ENCODE measurements around the gene IRF4.

The IRF4 gene

DNA sequence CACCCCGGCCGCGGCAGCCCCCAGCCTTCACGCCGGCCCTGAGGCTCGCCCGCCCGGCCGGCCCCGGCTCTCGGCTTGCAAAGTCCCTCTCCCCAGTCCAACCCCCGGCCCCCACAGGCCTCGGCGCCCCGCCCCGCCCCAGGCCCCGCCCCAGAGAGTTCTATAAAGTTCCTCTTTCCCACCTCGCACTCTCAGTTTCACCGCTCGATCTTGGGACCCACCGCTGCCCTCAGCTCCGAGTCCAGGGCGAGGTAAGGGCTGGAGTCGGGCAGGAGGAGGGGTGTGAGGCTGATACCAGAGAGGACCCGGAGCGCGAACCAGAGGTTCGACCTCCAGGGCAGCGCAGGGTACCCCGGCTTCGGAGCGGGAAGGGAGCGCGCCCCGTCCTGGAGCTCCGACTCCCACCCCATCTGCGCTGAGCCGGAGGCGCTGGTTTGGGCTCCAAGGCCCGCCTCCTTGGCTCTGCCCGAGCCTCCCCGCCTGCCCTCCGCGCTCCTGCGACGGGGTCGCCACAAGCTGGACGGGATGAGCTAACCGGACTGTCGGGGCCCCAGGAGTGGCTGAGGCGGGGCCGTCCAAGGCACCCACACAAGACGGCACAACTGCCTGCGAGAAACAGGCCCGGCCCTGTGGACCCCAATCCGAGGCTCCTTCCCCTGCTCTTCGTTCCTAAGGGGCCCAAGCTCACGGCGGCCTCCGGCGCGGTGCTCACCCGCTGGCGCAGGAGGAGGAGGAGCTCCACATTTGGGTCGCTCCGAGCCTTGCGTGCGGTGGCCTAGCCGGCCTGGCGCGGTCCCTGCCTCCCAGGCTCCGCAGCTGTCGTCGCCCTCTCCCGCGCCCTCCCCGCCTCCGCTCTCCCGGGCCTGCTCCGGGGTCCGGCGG, at the start of gene IRF4:
TSS of gene IRF4 (plus strand) at position 194 of the 882 bp plus-strand sequence. CDS start 1,401 bp downstream, outside the sequence.
- DNase-seq: peak in 1 of 2 experiments; percentile 48

DNA sequence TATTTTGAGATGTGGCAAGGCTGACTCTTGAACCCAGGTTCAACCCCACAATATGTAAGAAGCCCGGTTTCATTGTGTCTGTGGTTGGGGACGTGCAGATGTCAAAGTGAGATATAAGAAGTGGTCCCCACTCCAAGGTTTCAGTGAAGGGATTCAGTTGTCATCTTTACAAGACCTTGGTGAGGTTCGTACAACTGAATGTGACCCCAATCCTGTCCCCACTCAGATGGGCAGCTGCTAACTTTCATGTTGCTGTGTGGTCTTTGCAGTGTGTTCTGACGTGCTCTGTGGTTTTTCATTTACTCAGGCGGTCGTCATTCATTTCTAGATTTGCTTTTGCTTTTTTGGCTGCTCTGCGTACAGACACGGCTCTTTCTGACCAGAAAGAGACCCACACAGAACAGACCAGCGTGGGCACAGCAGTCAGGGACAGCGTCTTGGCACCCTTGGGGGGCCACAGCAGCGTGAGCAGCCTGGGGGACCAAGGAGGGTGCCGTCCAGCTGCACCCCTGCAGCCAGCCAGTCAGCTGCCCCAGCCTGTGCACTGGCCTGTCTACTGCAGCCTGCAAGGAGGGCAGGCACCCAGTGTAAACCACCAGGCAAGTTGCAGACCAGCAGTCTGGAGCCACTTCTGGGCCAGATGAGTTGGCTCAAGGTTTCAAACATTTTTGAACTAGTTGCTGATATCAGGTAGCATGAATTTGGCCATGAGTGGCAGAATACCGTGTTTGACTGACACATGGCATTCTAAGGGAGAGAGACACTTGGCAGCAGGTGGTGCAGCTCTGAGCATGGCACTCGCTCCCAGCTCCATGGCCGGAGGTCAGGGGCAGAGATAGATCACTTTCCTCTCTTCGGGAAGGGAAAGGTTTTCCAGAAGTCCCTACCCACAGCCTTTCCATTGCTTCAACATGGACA, 49.4 kb upstream of the IRF4 start:
- no peak for DNase-seq

DNA sequence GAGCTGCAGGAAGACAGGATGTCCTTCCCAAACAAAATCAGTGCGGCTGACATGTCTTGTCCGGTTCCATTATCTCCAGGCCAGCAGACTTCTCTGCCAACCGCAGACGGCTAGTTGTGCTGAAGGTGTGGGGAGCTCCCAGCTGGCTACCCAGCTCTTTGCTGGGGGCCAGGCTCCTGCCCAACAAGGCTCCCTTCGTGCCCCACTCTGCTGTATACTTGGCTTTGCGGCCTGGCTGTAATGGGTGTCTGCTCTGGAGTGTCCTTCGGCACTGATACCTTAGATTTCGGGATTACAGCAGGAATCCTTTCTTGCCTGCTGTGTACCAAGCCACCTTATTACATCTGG, 48.7 kb upstream of the IRF4 start:
- no peak for DNase-seq

DNA sequence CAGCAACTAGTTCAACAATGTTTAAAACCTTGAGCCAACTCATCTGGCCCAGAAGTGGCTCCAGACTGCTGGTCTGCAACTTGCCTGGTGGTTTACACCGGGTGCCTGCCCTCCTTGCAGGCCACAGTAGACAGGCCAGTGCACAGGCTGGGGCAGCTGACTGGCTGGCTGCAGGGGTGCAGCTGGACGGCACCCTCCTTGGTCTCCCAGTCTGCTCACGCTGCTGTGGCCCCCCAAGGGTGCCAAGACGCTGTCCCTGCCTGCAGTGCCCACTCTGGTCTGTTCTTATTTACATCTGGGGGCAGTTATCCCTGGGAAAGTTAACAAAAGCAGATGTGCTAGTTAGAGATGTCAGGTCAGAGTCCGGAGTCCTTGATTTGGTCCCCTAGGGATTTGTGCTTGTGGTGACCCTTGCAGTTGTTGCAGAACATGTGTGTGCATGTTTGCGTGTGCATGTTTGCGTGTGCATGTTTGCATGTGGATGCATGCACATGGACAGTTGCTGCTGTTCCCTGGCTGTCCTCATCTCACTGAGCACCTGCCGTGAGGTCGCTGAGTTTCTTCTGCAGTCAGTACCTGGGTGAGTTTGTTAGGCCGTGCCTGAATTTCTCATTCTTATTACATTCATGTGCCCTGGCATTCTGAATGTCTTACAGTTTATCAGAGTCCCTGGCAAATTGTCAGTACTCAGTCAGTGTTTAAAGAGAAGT, 48.2 kb upstream of the IRF4 start:
- DNase-seq: no peak

DNA sequence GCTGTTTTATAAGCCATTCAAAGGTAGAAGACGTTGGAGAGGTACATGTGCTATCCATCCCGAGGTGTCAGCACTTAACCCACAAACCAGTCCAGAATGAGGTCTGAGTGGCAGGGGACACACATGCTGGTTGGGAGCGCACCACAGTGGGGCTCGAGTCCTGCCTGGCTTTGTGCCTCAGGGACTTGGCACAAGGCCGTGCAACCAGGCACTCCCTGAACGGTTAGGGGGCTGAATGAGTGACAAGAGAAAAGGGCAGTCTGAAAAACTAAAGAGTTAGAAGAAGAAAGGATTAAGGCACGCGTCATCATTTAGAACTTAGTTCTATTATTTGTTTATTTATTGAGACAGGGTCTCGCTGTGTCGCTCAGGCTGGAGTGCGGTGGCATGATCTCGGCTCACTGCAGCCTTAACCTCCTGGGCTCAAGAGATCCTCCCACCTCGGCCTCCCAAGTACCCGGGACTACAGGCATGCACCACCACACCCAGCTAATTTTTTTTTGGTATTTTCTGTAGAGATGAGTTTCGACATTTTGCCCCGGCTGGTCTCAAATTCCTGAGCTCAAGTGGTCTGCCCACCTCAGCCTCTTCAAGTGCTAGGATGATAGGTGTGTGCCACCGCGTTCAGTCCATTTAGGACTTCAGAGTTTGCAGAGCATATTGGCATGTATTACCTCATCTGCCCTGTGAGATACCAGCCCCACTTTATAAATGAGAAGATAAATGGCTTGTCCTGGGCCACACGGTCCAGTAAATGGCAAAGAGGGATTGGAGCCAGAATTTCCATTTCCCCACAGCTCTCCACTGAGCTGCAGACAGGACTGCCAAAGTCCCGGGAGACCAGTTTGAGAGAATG, 47.4 kb upstream of the IRF4 start:
- DNase-seq: no peak

DNA sequence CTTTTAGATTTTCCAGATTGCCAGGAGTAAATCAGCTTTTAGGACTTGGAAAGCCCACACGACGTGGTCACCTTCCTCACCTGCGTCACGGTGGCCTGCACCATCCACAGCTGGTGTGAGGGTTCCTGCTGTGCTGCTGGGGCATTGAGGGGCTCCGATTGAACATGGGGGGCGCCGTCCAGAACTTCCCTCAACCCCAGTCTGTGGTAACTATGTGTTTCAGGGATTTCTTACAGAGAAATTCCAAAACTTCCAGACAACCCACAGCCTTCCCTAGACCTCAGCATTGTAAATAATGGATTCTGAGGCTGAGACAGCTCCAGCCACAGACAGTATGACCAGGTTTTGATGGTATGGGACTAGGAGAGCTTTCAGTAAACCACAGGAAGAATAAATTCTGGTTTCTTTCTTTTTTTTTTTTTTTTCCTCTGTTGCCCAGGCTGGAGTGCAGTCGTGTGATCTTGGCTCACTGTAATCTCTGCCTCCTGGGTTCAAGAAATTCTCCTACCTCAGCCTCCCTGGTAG, 46.7 kb upstream of the IRF4 start:
- no peak for DNase-seq

DNA sequence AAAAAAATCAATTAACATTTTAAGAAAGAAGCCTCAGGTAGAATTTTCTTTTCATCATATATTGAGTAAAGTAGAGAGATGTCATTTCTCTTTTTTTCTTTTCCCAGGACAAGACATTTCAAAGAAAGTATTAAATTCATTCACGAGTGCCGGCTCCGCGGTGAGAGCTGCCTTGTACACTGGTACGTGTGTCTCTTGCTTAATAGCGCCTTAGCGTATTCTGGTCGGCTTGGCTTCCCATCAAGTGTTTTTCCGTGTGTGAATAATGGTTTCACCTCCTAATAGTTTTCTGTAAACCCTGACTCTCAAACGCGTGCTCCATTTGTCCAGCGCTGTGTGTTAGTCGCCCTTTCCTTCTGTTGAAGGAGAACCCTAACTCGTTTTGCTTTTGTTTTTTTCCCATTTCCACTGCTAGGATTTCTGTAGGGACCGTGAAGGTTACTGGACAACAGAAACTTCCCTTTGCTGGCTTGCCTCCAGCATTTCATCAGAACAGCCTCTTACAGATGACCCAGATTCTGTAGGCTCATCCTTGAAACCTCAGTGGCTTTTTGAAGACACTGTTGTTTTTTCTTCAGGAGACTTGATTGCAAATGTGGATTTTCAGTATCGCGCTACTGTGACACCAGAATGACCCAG, 45.7 kb upstream of the IRF4 start:
- no peak for DNase-seq

DNA sequence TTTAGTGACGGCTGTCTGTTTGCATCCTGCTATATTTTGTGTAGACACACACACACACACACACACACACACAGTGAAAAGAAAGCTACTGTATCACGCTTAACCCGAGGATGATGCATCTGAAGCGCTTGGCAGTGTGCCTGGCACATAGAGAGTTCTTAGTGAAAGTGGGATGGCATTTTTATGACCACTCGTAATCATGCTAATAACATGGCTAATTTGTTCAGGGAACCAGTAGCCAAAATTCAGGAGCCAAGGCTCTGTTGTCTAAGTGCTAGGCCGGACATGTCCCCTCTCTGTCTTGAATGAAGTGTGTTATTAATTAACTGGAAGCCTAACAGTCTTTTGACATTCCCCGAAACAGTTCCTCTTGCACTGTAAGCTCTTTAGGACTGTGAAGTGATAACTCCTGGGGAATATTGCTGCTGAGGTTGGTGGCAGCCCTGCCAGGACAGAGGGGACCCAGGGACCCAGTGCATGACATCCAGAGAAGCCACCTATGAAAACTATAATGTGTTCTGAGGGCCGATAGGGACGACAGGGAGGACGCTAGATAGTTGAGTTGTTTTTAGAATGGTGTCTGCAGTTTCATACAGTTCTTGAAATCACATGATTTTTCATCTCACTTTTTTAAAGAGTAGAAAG, 45.0 kb upstream of the IRF4 start:
- DNase-seq: no peak

DNA sequence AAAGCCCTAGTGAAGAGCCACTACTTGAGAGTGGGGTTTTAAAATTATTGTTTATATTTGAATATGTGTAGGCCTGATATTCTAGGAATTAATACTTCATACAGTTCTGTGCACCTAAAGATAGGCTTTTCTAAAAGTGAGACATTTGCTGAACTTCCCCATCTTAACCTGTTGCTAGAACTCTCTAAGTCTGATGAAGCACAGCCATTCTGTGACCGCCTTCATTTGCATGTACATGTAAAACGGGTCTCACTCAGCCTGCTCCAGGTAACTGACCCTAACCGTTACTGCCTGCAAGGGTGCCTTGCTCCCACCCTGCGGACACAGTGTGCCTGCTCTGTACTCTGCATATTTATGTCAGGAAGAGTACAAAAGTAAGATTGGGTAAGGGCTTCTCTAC, 44.3 kb upstream of the IRF4 start:
- DNase-seq: no peak

DNA sequence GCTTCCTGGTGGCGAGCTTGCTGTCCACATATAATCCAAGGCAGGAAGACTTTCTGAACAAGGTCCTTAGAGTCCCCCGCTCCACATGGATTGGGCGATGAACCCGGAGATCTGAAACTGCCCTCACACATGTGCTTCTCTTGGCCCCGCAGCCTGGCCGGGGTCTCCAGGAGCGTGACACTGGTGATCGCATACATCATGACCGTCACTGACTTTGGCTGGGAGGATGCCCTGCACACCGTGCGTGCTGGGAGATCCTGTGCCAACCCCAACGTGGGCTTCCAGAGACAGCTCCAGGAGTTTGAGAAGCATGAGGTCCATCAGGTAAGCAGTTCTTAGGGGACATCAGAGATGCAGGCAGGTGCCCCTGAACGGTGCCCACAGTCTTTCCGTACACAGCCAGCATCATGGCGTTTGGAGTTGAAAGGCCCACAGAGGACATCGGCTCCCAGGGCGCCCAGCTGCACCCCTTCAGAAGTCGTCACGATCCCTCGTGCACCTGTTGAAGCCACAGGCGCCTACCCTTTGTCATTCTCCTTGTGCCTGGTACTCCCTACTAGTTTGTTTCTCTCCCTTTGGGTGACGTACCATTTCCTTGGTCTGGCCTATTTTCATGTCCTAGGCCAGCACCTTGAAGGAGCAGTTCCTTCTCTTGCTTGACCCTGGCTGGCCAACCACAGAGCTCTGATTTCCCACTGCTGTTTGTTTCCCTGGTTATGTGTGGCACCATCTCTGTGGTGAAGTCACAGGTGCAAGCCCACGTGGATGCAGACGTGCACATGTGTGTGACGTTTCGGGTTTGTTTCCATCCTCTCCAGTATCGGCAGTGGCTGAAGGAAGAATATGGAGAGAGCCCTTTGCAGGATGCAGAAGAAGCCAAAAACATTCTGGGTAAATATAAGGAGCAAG, 43.3 kb upstream of the IRF4 start:
- no peak for DNase-seq

DNA sequence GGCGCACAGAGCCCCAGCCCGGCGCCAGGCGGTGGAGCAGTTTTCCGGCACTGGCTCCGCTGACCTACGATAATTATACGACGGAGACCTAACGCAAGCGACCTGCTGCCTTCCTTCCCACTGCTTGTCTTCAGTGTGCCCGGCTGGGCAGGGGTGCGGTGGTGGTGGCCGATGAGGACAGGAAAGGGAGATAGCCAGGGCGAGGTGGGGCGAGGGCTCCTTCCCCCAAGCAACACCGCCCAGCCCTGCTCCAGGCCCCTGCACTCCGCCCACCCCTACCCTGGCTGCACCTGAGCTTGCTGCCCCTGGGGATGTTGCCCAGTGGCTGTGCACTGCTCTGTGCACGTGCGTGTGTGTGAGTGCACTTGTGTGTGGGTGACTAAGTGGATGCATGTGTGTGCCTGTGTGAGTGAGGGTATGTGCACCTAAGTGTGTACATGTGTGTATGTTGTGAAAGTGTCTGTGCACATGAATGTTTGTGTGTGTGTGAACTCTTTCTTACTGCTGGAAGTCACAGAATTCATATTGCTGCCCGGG, 42.6 kb upstream of the IRF4 start:
- DNase-seq: no peak

DNA sequence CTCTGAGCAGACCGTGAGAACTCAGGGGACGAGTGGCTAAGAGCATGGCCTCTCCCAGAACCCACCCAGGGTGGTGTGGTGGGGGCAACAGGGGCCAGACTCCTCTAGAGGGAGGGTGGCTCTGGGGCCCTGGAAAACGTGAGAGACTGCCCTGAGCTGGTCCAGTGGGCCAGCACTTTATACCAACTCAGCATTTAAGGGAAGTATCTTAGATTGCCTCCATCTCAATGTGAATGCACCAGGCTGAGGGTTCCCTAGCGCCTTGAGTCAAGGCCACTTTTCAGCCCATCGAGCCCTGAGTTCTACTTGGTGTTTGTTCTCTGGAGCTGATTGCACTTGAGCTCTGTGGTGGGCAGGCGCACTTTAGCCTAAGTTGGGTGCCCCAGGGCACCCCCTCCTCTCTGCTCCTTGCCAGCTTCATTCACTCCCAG, 42.0 kb upstream of the IRF4 start:
- no peak for DNase-seq

DNA sequence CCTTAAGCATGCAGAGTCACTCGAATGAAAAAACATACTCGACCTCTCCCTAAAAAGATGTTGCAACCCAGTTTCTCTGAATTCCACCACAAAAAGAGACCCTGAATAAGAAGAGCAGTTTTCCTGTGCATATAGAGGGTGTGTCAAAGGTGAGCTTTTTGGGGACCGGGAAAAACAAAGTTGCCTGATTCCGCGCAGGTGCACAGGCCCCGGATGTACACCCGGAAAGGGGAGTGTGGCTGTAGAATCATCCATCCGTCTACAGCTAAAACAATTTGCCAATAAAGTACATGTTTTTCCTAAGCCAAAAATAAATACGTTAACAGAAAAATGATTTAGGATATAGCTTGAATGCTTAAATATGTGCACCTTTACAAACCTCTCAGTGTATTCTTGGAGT, 41.2 kb upstream of the IRF4 start:
- DNase-seq: no peak

DNA sequence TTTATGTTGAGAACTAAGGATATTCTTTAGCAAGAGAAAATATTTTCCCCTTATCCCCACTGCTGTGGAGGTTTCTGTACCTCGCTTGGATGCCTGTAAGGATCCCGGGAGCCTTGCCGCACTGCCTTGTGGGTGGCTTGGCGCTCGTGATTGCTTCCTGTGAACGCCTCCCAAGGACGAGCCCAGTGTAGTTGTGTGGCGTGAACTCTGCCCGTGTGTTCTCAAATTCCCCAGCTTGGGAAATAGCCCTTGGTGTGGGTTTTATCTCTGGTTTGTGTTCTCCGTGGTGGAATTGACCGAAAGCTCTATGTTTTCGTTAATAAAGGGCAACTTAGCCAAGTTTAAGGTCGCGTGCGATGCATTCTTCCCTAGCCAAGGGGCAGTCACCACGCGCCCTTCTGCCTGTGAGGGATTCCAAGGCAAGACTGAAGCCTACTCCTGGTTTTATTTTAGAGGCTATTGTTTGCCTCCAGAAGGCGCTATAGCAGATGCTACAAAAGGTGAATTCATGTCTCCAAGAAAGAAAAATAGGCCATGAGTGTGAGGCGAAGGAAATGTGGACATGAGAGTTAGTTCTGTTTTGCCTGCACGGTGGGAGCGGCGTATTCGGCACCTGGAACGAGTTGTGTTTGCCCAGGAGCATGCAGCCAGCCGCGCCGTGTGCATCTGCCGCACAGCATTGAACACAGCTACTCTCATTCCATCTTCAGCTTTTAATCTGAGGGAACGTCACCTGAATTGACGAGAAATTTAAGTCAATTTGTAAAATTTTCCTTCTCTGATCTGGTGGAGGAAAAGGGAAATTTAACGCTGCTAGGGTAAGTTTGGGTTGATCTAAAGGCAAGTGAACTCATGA, 40.3 kb upstream of the IRF4 start:
- no peak for DNase-seq

DNA sequence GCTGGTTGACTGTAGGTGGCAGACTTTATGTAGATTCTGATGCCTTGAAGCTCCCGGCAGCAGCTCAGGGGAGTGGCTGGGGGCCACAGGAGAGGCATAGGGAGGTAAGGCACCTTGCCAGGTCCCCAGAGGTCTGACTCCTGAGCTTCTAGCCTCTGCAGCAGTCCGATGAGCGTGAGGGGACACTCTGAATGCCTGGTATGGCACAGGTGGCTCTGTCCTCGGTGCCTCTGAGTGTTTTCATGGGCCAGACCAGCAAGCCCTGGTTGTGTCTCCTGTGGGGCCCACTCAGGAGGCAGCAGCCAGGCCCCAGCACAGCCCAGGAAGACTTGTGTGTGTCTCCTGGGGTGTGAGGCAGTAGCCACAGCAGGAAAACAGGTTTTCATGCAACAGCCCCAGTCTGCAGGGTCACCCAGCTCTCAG, 39.7 kb upstream of the IRF4 start:
- no peak for DNase-seq

DNA sequence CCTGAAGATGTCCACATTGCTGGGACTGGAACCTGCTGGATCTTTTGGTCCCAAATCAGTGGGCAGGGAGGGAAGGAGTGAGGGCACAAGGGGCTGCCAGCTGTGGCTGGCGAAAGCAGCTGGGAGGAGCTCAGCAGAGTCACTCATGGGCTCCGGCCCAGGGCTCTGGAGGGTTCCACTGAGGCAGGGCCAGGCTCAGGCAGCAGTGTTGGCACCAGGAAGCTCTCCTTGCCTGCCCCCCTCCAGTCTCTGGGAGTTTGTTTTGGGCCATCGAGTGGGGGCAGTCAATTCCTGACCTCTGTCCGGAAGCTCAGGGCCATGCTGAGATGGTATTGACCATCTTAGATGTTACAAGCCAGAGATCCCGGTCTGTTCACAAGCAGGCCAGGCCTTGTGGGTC, 39.1 kb upstream of the IRF4 start:
- no peak for DNase-seq

DNA sequence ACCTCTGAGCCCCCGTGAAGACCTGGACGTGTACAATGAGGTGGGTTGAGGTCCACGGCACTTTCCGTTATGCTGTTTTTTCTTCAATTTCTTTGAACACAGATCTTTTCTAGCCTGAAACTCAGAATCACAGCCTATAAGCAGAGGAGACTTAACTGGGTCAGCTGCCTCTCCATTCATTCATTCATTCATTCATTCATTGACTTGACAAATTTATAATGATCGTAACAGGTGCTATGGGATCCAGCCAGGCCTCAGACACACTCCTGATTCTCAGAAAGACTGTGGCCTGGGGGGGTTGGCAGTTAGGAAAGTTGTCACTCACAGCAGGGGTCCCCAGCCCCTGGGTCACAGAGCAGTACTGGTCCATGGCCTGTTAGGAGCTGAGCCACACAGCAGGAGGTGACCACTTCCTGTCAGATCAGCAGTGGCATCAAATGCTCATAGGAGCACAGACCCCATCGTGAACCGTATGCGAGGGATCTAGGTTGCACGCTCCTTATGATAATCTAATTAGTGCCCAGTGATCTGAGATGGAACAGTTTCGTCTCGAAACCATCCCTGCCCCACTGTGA, 38.6 kb upstream of the IRF4 start:
- no peak for DNase-seq
